Tibial nerve (tissue), 4 donors: ENCODE data around the gene P3H4.

Experiments
- EP300 ChIP-seq, 2 donors: sonication (generic); formaldehyde crosslinking; IDR thresholded peaks; one replicate each; pipeline ENCODE4 v1.6.1; 2017; ENCODE audit warnings: antibody characterized with exemption in 2 of 2, mild to moderate bottlenecking in 1 of 2
- POLR2A ChIP-seq, 2 donors: fragments of 450-650 bp; IDR thresholded peaks; one replicate each; pipeline ENCODE4 v1.6.1; 2017; ENCODE audit warnings: antibody characterized with exemption in 2 of 2, mild to moderate bottlenecking in 2 of 2, moderate library complexity in 2 of 2
- TF ChIP-seq, protein P1 (sequence below), 5 experiments: fragments of 200-600 bp in 3 of 5; fragments of 450-650 bp in 2 of 5; sonication (generic) in 3 of 5; IDR thresholded peaks; one replicate each; pipeline ENCODE4 v1.5.1; 2016 to 2019; ENCODE audit warnings: antibody characterized with exemption in 5 of 5, mild to moderate bottlenecking in 3 of 5, moderate library complexity in 2 of 5

GRCh38 chr17:41801374-41802271 is 10.1 kb downstream of the P3H4 start:
- TF ChIP-seq, protein P1, sequence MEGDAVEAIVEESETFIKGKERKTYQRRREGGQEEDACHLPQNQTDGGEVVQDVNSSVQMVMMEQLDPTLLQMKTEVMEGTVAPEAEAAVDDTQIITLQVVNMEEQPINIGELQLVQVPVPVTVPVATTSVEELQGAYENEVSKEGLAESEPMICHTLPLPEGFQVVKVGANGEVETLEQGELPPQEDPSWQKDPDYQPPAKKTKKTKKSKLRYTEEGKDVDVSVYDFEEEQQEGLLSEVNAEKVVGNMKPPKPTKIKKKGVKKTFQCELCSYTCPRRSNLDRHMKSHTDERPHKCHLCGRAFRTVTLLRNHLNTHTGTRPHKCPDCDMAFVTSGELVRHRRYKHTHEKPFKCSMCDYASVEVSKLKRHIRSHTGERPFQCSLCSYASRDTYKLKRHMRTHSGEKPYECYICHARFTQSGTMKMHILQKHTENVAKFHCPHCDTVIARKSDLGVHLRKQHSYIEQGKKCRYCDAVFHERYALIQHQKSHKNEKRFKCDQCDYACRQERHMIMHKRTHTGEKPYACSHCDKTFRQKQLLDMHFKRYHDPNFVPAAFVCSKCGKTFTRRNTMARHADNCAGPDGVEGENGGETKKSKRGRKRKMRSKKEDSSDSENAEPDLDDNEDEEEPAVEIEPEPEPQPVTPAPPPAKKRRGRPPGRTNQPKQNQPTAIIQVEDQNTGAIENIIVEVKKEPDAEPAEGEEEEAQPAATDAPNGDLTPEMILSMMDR (IDR thresholded peaks at IDR 0.05), result peak; percentile 94 to 98 (median 97)
- TF ChIP-seq POLR2A (IDR thresholded peaks at IDR 0.05) (no peak), EP300 (IDR thresholded peaks at IDR 0.05) (no peak)
